OCI-LY3 (cell line): ENCODE measurements around the gene RDH16.

Experiments
- CTCF ChIP-seq: fragments of 200-600, 300-600 bp; sonication (generic); IDR thresholded peaks from 2 replicates; pipeline ENCODE4 v1.5.1; 2014; ENCODE audit warnings: antibody characterized with exemption, low read length, low read depth
- EZH2phosphoT487 ChIP-seq: fragments of 200-600 bp; shearing (Covaris generic); IDR thresholded peaks from 2 replicates; pipeline ENCODE4 v1.6.1; 2018; ENCODE audit warnings: antibody characterized with exemption, mixed run types, low read depth

- TF ChIP-seq CTCF (no peak), EZH2phosphoT487 (no peak)
Measured at GRCh38 chr12:56929780-56930179, 27.6 kb downstream of the RDH16 start.
